Fibroblast of skin of right biceps (primary cell): ENCODE data around the gene FANCC.

Source experiments
- DNase-seq: peaks from one replicate; pipeline ENCODE4 v3.0.0-alpha.2; 2013

The FANCC gene

DNA sequence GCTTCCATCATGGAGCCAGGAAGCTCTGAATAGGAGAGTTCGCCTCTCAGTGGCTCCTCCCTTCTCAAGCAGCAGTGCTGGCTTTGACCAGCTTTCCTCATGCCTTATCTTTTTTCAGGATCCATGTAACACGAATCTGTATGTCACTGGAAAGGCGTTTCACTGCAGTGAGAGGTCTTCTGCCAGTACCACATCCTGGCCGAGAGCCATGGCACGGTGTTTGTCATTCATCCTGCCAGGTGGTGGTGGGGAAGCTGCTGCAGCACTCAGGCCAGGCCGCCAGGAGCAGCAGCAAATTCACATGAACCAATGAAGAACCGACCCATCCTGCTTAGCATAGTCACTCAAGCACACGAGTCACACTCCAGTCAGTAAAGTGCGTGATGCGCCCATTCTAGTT is 179.0 kb downstream of the FANCC start:
- DNase-seq = peak; percentile 30

DNA sequence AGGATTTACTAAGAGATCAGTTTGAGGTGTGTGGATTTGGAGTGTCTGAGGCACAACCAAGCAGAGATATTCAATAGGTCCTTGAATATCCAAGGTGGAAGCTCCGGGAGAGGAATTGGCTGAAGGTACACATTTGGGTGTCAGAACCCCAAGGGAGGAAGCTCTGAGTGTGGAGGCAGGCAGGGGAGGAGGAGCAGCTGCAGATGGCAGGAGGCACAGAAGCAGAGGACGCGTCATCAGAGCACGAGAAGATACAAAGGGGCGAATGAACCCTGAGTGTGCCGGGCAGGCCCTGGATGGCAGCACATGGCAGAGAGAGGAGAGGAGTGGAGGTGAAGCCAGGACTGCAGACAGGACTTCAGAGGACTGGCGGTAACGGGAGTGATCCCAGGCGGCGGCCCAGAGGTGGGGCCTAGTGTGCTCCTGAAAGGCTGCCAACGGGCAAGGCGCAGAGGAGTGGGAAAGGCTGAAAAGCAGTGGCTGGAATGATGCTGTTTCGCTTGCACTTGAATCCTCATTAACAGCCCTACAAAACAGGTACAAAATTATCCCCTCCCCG is 179.8 kb downstream of the FANCC start:
- no peak for DNase-seq

DNA sequence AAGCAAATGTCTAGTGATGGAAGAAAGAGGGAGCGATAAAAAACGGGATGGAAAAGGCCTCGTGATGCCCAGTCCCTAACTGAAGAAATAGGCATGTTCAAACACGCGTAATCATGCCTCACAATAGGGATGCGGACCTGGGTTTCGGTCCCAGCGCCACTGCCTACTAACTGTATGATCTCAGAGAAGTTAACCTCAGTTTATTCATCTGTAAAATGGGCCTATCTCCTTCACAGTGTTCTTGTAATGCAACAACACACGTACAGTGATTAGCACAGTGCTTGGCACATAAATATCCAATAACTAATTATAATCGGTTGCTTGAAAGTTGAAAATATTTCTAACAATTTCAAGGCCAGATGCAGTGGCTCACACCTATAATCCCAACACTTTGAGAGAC is 181.8 kb downstream of the FANCC start:
- DNase-seq = no peak

DNA sequence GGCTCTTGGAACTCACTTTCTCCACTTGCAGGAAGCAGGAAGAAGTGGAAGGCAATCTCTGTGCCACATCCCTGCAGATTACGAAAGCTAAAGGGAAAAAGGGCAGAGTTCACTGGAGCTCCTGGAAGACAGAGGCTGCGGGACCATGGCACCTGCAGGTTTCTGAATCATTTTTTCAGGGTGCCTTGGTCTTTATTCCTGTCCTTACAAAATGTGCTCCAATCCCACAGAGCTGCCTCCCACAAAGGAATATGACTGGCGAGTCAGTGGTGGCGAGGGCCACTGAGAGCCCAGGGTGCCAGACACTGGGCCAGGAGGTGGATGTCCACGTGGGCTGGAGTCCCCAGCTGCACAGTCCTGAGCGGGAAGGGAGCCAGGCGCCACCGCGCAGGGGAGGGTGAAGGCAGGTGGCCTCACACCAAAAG is 183.0 kb downstream of the FANCC start:
- DNase-seq = no peak

DNA sequence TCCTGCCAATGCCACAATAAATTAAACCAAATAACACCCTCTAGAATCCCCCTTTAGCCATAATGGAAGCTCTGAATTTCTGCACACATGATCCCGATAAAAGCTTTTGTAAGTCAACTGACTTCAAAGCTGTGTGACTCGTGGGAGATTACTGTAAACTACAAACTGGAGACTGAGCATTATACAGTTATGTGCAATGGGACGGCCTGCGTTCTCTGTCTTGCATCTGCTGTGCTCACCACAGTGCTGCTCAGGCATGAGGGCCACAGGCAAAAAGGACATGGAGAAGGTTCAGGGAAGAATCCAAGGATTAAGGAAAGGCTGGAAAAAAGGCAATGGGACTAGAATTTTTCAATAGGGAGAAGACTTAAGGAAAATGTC is 184.2 kb downstream of the FANCC start:
- no peak for DNase-seq

DNA sequence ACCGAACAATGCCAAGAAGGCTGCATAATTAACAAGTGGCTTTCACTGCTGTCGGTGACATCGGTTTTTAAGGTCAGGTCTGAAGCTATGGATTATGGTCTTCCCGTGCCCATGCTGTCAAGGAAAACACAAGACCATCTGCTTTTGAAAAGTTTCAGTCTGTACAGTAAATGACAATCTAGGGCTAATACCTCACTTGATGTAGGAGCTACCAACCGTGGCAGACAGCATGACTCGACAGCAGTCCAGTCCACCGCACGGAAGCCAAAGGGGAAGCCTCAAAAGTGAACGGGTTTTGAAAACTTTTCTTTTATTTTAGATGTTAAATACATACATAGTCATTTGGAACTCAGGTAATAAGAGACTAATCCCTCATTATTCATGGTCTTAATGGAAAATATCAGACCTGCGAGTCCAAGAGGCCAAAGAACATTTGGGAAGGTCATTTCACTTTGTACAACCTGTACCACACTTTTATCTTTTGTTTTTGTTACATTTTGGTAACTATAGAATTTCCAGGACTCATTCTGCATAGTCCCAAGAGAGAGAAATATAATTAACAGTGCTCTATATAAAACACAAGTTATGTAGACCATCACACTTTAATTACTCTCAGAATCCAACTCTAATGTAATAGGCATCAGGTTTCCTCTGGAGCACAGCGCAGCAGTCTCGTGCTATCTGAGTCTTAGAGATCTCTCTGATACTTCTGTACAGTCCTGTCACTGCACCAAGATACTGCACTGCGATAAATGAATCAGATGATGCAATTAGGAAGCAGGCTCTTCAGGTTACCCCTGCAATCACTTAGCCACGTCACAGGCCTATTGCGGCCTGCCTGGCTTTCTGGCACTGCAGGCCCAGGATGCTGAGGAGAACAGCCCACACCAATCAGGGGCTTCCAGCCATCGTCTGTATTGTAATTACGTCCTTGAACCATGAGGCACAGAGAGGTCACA is 184.9 kb downstream of the FANCC start:
- peak; percentile 66 for DNase-seq

DNA sequence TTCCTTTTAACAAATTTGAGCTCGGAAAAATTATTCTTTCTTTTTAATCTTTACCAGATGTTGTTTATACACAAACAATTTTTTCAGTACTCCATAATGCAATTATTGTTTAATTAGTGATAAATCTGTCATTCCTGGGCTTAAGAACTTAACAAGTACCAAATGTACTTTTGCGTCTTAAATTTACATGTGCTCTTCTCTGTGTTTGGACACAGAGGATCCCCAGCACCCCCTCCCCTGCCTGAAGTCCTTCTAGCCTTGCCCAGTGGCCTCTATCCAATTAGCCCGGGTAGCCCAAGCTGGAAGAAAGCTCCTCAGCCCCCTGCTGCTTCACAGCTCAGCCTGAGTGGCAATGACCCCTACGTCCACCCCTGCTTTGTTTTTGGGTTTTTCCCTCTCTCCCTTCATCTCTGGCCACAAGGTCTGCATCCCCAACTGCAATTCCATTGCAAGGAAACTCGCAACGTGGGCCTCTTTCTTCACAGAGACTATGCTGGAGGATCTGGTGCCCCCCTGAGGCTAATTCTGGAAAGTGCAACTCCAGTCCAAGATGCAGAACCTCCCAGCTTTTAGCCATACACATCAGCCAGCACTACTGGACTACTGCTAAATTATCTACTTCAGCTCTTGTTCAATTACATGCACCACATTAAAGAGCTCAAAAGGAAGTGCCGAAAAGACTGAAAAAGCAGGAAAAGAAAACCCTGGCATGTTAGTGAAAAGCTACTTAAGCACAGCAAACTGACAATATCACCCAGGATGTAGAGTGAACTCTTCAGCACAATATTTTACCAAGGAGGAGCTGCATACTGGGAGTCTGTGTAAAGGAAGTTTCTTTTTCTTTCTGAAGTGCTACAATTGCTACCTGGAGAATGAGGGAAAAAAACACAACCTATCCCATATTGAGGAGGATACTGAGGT is 186.2 kb downstream of the FANCC start:
- DNase-seq = peak; percentile 60

DNA sequence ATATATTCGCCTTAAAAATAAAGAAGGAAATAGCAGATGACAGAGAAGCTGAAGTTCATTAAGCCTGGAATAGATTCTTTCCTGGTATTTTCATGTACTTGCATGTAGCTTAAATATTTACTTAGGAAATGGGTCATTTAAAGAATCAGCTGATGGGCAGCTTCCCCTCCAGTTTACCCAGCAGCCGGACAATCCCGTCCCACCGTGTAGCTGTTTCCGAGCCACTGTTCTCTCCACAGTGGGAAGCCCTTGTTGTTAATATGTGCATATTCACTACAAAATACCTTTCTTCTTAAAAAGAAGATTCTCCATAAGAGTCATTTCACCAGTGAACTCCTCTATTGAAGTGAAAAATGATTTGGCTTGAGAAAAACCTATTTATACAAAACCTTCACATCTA is 187.0 kb downstream of the FANCC start:
- DNase-seq = no peak

DNA sequence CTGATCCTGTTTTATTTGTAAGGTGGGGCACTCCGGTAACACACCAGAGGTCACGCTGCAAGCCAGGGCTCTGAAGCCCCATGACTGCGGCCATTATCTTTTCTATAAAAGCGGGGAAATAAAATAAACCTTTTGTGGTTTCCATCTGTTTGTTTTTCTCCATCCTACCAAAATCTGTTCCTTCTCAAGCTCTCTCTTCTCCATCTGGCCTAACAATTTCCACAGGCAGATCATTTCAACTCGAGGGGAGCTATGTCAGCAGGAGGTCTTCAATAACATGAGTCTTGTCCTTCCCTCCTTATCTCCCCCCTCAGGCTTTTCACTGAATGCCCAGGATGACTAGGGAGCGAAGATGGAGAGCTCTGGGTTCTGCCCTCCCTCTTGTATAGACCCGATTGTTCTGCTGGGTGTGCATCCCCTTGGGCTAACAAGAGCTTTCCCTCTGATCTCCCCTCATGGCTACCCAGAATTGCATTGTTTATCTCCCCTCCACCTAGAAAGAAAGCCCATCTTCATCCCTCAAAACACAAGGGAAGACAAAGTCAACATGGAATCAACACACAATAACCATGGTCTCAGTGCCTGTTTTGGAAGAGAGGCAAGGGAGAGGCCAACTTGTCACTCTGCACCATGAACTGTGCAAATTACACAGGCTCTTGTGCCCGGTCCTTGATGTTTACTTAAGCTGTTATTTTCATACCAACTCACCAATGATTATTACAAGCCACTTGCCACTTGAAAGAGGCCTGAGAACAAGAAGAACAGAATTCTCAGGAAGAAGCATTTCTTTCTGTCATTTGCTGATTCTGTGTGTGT is 187.8 kb downstream of the FANCC start:
- no peak for DNase-seq

DNA sequence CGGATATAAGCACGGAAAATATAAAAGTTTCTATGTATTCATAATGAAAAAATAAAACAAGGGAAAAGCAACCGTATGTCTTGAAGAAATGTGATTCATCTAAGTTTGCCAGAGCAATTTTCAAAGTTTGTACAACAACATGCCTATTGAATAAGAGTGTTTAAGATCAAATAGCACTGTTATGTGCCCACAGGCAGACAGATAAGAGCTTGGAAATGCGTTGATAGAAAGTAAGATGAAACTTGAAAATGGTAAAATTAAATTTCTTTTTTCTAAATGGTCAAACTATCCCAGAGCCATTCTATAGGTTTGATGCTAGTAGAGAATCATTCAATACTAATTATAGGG is 189.4 kb downstream of the FANCC start:
- no peak for DNase-seq

DNA sequence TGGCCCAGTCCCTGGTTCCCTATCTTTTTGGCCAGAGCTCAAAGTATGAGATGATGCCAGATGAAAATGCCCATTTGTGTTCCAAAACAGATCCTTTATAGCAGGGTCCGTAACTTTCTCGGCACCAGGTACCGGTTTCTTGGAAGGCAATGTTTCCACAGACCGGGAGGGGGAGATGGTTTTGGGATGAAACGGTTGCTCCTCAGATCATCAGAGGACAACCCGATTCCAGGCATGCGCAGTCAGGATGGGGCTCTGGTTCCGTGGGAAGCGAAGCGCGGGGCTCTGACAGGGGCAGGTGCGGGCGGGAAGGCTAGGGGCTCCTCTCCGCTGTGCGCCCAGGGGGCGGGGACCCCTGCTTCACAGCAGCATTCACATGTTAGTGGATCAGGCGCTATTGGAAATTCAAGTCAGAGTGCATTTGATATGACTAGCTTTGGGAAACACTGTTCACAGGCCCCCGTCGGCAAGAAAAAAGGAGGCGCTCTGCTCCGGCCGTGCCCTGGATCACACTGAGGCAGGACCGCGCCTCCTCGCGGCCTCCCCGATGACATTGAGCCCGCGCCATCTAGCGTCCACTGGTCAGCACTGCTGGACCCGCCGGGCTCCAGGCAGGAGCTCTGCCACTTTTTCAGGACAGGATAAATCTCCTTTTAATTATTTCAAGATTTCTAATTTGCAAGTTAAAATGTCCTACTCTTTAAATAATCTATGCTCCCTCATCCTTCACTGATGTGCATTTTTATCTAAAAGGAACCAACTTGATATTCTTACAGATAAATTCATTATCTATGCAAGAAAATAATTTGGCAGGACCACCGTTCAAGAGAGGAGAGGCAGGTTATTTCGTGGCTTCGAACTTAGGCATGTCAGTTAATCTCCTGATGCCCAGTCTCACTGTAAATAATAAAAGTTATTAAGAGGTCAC is 190.0 kb downstream of the FANCC start:
- DNase-seq = peak; percentile 76

DNA sequence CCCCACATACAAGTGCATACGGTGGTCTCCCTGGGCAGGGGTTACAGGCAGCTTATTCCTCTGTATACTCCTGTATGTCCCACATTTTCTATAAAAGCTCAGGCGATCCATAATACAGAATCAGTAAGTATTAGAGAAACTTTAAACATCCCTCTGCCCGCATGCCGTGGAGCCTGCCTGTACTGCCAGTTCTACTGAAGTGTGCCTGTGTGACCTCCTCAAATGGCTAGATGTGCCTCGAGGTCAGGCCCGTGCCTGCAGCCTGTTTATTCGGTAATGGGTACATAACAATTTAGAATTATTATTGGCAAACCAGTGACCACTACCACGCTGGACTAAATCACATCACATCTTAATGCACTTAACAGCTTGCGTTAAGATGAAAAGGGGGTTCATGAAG is 190.8 kb downstream of the FANCC start:
- DNase-seq = no peak

DNA sequence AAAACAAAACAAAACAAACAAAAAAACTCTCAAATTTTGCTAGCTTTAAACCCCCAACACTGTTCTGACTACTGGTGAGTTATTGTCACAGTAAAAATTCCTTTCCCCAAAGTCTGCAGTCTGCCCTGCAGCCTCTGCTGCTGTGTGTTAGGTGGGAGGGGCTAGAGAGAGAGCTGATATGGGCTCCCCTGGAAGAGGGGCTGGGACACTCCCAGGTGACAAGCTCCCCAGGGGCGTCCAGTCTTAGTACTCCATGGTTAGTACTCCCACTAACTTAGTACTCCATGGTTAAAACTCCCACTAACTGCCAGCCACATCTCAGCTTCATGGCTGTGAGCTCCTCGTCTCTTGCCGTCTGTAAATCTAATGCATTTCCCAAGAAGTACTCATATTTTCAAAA is 191.9 kb downstream of the FANCC start:
- DNase-seq = no peak

DNA sequence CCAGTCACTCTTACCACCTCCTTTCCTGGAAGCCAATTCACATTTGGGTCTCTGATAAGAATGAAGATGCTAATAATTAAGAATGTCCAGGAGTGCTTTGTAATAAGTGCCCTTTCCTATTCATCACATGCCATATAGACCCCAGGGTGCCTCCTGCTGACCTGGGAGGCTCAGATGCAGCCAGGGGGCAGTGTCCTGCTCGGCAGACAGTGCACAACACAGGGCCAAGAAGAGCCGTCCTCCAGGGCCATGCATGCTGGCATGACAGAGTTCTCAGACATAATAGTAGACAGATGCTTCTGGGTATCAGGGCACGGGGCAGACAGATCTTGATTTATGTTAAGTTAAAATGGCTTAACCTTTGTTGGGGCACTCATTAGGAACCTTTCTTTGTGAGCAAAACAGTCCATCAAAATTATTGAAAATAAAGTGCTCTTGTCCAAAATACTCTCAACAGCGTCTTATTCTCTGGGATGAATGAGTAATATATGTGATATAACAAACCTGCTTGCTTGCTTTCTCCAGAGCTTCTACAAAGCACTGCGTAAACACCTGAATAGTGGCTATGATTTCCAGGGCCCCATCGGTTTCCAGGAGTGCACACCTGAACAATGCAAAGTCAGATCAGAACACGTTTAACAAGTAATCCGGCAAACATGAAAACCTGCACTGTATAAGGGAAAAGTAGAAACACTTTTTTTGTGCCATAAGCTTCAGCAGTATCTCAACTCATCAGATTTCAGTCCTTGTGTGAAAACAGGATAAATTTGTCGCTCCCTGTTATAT is 192.7 kb downstream of the FANCC start:
- DNase-seq = no peak

DNA sequence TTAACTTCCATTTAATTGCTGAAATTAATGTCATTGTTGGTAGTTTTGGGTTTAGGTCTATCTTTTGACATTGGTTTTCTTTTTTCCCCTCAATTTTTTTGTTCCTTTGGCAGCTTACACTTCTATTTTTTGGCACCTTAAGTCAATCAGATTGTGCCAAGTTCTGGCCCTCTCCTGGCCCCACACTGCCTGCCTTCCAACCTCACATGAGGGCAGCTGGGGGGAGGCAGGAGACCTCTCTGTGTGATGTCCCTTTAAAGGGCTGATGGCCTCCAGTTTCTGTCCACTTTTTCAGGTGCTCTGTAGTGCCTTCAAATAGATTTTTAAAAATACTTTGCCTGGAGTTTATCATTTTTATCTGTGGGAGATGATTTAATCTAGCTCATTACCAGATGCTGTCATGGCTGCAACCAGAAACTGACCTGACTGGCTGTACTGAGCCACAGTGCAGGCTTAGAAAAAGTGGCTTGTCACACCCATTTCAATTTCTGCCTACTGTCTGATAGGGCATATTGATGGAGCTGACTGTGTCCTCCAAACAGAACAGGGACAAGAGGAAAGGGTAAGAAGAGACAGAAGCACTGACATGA is 196.6 kb downstream of the FANCC start:
- no peak for DNase-seq

DNA sequence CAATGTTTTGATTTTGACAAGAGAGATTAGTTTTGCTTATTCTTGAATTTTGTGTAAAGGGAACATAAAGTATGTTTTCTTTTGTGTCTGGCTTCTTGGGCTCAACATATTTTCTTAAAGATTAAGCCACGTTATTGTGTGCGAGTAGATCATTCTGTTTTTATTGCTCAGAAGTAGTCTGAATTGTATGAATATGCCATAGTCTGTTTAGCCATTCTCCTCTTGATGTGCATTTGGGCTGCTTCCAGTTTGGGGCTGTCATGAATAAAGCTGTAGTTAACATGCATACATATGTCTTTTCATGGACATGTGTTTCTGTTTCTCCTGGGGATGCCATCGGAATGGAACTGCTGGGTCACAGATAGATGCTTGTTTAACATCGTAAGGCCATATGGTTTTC is 198.9 kb downstream of the FANCC start:
- no peak for DNase-seq

DNA sequence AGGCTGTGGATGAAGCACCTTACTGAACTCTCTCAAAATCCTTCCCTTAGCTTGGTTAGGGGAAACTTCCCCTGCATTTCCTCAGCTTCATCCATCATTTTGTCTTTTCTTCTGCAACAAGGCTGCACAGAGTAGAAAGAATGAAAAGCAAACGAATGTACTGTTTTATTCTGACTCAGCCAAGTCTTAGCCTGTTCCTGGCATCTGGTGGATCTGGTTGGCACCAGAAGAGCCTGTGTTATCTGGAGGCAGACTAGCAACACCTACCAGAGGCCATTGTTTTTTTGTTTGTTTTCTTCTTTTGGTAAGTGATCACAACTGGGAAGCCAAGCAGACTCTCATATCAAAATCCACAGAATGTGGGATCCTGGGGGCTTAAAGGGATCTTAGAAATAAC is 200.7 kb downstream of the FANCC start:
- no peak for DNase-seq

DNA sequence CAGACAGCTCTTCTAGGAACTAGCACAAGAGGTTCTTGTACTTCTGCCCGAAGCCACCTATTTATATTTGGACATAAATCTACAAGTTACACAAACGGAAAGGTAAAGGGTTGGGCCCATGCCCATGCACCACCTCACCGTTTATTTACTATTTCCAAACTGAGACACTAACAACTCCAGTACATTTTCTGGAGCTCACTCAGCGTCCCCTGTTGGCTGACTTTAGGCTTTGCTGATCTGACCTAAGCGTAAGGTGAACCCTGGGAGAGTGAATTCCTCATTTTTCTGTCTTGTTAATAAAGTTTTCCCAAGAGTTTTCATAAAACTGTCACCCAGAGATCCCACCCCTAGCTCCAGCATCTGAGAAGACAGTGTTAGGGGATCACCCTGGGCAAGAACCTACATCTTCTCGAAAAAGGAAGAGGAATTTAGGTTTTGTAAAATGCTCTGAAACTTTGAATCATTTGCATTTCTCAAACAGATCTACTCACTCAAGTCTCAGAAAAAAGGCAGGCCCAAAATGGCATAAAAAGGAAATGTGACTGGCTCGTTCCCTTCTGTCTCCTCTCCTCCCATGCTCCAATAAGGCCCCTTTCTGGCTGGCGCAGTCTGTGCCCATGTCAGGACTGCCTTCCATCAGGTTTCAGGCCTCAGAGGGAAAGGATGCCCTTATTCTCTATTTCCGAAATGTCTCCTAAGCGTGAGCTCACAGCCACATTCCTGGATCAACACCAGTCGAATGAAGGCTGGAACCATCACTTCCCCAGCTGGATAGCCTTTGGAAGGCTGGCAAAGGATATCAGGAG is 201.3 kb downstream of the FANCC start:
- no peak for DNase-seq

DNA sequence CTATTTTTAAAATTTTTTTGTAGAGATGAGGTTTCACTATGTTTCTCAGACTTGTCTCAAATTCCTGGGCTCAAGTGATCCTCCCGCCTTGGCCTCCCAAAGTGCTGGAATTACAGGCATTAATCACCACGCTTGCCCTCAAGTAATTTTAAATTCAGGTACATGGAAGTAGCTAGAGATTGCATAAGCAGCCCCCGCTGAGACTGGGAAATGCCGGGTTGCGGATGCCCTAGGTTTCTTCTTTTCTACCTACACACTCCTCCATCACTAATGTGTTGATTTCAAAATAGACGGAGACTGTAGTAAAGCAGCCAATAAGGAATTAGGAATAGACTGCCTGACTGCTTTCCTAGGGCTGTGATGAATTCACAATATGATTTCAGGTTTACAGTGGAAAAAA is 202.4 kb downstream of the FANCC start:
- no peak for DNase-seq
